GM23248 (cell line): ENCODE results near the gene TTYH3.

Source experiments
- EZH2 ChIP-seq: fragments of 200-600 bp; sonication (generic); IDR thresholded peaks from 2 replicates; pipeline ENCODE4 v1.6.1; 2018; ENCODE audit warnings: antibody characterized with exemption, mild to moderate bottlenecking; ENCODE audit not compliant: insufficient read depth, poor library complexity, severe bottlenecking
- EZH2phosphoT487 ChIP-seq: fragments of 200-600 bp; sonication (generic); IDR thresholded peaks from 2 replicates; pipeline ENCODE4 v1.6.1; 2018; ENCODE audit warnings: antibody characterized with exemption, moderate library complexity, mild to moderate bottlenecking, low read depth; ENCODE audit not compliant: insufficient read depth

GRCh38 chr7:2614631-2615330, 17.0 kb upstream of the TTYH3 start:
- no peak for TF ChIP-seq EZH2
- TF ChIP-seq EZH2phosphoT487 = no peak
